NCI-H82 treated with DMSO at 0.1 percent for 48 hours (cell line): ENCODE data around the gene CD99L2.
A peak's percentile ranks its signal among the peaks of the same experiment; 100 is the strongest.

Source experiments
- DNase-seq: peaks from one replicate; lab custom pipeline; 2025; ENCODE audit not compliant: unreplicated experiment; lab: John Stamatoyannopoulos, UW

The CD99L2 gene

GRCh38 chrX:150898343-150899190, at the start of gene CD99L2:
Gene CD99L2, minus strand, starts transcription at chrX:150898668. Its CDS starts 80 bp downstream, at chrX:150898588.
- peak; percentile 75 for DNase-seq

- no peak for DNase-seq
These were observed 45.8 kb upstream of the CD99L2 start for GRCh38 chrX:150944233-150944632.

DNA sequence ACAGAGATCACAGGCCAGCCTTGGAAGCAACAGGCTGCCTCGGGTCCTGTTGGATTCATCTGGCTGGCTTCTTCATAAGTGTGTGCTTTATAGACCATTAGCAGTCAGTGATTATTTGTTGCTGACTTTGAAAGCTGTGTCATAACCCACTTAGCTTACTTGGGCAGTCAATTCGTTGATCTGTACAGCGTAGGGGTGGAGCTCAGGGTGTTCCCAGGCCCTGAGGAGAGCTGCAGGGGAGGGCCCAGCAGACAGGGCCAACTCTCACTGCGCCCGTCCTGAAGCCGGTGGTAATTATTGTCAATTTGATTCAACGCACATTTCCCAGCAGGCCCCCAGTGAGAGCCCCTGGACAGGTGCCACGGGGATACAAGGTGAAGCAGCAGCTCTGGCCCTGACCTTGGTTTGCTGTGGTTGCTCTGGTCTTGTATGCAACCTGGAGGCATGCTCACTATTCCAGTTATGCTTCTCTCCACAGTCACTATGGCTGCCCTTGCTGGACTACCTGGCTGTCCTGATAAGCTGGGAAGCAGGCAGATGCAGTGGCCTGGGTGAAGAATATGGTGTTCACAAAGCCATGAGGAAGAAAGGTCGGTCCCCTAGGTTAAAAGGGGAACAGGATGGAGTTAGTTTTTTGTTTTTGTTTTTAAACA, 44.6 kb upstream of the CD99L2 start:
- DNase-seq = no peak

DNA sequence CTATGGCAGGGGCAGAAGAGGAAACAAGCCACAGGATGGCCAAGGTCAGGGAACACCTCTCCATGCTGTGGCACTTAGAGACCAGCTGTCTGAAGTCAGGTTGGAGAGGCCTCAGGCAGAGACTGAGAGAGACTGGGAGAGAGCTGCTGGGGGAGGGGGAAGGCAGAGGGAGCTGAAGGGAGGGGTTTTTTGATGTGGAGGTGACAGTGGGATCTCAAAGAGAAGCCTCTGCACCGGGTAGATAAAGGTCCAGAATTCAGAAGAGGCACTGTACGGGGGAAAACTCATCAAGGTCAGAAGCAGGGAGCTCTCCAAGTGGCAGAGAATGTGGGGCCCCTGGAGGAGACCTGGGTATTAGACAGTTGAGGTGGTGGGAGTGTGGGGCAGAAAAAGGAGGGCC, 43.1 kb upstream of the CD99L2 start:
- no peak for DNase-seq

DNA sequence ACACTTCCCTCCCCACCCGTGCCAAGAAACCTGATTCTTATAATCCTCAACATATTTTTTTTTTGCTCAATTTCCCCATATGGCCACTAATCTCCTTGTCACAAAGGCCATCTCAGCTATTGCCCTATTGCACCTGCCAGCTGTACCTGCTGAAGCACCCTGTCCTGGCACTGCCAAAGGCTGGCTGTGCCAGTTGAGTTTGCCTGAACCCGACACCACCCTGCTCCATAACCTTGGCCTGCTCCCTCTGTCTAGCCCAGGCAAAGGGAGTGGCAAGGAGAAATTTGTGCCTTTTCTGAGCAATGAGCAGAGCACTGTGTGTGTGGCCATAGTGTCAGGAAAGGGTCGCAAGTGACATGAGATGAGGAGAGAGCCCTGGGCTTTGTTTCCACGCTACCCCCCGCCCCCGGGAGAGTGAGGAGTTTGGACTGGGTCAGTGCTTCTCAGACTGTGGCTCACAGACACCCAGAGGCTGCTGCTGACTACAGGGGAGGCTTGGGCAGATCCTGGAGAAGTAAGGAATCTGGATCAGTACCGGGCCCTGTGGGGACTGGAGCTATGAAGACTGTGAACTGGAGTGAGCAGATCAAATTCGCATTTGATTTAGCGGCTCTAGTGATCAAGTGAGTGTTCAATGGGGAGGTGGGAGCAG, 42.5 kb upstream of the CD99L2 start:
- DNase-seq = no peak

DNA sequence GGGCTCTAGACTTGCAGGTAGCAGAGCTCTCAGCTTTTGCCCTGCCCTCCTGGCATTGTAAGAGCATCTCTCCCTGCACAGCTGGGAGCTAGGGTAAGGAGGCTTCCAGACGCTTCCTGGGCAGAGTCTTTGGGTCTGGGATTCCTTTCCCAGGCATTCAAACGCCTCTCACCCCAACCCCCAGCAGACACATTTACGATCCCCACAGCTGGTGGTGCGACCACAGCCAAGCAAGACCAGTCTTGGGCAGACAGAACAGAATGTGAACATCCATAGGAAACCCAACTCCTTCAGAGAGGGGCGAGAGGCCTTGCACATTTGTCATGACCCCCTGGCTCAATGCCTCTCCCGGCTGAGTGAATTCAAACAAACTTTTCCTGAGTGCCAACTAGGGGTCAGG, 38.1 kb upstream of the CD99L2 start:
- no peak for DNase-seq

DNA sequence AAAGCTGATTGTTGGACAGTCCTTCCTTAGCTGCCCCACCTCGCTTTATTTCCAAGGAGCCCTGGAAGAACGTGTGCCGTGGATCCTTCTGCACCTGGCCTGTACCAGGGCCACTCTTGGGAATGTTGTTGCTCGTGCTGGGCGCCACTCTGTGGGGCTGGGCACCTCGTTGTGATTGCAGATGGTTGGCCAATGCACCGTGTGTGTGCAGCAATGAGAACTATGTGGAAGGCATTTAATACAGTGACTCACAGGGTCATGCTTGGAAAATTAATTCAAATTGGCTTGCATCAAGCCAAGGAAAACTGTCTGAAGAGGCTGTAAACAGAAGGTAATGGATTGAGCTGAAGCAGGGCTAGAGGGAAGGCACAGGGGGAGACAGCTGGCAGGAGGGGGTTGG, 37.0 kb upstream of the CD99L2 start:
- no peak for DNase-seq

DNA sequence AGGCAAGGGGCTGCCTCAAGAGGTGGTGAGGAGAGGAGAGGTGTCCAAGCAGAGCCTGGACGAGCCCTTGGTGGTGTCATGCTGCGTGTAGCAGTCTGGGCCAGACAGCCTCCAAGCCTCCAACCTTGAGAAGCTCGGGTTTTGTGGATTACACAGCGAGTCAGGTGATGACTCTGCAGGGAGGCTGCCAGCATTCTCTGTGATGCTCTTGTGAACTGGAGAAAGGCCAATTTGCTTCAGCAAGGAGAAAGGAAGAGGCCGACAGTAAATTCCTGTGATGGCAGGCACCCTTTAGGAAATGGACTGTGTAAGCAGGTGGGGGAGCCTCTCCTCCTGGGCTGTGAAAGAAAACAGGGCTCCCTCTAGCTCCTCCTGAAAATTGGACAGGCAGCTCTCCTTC, 36.0 kb upstream of the CD99L2 start:
- no peak for DNase-seq

GRCh38 chrX:150933945-150934350, 35.5 kb upstream of the CD99L2 start:
- DNase-seq = no peak

GRCh38 chrX:150929058-150929457, 30.6 kb upstream of the CD99L2 start:
- no peak for DNase-seq

DNA sequence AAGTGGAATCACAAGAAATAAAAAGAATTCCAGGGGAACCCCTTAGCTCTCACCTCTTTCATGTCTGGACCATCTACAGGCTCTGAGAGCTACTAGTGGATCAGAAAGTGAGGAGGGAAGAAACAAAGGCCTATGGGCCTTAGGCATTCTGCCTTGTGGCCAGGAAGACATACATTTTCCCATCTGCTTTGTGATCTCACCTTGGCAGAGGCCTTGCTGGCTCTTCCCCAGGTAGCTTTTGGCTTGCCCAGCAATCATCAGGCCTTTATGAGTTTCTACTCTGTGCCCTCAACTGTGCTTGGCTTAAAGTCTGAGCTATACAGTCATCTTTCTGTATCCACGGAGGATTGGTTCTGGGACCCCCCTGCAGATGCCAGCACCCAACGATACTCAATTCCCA, 28.3 kb upstream of the CD99L2 start:
- no peak for DNase-seq

DNA sequence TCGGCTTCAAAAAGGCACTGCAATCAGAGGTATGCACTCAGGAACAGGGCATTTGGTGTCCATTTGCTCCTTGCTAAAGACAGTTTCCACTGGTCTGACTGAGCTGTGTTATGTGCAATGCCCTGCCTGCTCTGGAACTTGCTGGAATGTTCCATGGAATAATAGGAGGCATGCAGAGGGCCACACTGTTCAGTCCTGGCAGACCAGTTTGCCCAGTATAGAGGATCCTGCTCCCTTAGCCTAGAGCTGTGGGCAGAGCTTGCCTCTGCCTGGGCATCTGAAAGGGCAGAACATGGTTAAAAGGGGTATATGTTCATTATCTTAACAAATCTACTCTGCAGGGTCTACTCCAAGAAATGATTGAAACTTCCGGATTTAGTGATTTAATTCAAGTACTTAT, 27.8 kb upstream of the CD99L2 start:
- DNase-seq = no peak

DNA sequence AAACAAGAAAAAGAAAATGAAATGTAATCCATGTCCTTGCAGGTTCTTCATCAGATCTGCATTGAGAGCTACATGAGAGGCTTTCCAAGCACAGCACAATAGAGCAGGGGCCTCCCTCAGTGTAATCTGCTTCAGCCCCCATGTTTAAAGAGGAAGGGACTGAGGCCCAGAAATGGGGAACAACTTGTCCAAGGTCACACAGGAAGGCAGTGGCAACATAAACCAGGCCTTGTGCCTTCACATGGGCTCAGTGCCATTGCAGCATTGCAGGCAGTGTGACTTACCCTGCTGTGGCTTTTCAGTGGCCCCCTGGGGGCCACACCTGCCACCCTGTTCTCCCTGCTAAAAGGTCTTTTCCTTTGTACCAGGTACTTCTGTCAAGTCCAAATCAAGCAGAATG, 20.9 kb upstream of the CD99L2 start:
- DNase-seq = no peak

- DNase-seq = no peak
These were observed 15.0 kb upstream of the CD99L2 start for GRCh38 chrX:150913511-150913910.

DNA sequence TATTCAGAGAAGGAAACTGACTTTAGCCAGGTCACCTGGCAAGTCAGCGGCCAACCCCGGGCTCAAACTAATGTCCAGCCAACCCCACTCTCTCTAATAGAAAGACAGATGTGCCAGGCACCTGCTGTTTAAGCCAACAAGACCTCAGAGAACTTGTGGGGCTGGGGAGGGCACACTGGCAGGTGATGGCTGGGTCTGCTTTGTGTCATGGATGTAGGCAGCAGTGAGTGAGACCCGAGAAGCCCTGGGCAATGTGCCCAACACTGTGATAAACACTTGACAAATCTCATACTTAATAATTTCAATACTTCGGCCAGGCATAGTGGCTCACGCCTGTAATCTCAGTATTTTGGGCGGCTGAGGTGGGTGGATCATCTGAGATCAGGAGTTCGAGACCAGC, 9.0 kb upstream of the CD99L2 start:
- DNase-seq = no peak

GRCh38 chrX:150906694-150907093, 8.2 kb upstream of the CD99L2 start:
- no peak for DNase-seq

DNA sequence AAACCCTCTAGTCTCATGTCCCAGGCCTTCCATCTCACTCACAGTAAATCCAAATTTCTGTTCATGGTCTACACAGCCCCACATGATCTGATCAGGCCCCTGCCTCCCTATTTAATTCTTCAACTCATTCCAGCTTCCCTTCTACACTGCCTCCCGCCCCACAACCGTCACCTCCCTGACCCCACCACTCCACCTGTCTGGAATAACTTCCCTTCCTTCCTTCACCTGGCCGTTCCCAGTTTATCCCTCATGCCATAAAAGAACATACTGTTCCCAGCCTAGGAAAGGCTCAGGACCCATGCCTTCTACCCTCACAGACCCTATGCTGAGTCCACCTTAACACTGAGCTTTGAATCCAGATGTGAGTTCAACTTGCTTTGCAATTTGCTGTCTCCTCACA, 6.8 kb upstream of the CD99L2 start:
- DNase-seq = no peak

DNA sequence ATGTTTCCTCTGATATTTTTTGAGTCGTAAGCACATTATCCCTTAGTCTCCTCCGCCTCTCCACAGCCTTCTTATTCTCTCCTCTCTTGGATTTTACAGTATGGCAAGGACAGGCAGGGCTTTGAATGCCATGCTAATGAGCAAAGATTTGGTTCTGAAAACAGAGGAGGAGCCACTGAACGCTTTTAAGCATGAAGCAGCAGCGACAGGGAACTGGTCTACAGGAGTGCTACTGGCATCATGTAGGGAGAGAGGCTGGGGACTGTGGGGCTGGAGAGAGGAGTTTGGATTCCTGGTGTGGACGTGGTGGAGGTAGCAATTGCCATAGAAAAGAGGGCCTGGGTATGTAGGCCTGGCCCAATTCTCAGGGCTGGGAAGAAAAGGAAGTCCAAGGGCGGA, 4.6 kb upstream of the CD99L2 start:
- no peak for DNase-seq

- no peak for DNase-seq
These were observed 4.1 kb upstream of the CD99L2 start for GRCh38 chrX:150902434-150903109.

DNA sequence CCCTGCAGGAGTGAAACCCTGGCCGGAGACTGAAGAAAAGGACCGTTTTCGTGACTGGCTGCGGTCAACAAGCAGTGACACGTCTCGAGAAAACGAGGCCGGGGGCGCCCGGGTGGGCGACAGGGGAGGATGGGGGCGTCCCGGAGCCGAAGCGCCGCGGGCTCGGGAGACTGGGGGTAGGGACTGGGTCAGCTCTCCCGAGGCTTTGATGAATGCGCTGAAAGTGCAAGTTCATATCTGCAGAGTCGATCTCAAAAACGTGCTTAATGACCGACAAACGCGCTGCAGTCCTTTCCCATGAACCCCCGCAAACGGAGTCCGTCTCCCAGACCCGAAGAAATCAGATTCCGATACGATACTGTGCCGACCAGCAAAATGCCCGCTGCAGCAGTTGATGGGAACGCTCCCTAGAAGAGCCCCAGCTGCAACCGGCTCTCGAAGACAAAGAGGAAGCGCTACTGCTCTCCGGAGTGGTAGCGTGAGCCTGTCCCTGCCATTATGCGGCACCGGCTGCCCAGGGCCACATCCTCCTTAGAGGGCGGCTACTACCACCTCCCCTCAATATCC, 806 bp upstream of the CD99L2 start:
- no peak for DNase-seq
